GM21619 (cell line): Measurements from ENCODE around the gene UBA1.
"Not testable (repeated sequence)": the region's sequence is repeated elsewhere in the genome, so short reads cannot be mapped to it uniquely, and the experiment has no call there.

Experiments used
- ATAC-seq: cut with Tn5 transposase; IDR thresholded peaks from one replicate; pipeline ENCODE4 v1.9.1; 2021; ENCODE audit not compliant: unreplicated experiment

UBA1 gene

DNA sequence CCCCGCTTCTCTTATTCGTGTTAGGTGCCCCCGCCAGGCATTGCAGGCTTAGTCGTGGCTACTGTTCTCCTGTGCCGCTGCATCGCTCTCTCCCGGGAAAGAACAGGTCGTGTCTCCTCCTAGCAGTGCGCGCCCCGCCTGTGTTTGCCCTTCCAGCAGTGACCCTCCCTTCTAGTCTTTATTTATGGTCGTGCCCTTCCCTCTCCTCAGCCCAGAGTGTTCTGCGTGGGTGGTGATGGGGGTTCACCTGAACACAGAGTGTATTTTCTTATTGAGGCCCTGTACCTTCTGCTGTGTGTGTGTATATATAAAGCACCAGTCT lies 54.3 kb downstream of the UBA1 start:
- no peak for ATAC-seq

DNA sequence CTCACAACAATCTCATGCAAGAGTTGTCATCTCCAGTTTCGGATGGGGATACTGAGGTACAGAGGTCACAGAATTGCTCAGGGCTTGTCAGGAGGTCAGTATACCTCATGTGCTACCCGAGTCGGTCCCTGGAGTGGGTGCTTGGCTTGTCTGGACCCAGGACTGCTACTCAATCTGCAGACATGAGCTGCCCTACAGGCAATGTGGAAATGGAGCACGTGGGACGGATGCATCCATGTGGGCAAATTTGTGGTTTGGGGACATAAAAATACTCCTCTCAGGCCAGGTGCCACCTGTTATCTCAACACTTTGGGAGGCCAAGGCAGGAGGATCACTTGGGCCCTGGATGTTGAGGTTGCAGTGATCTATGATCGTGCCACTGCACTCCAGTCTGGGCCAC lies 54.9 kb downstream of the UBA1 start:
- ATAC-seq = no peak

DNA sequence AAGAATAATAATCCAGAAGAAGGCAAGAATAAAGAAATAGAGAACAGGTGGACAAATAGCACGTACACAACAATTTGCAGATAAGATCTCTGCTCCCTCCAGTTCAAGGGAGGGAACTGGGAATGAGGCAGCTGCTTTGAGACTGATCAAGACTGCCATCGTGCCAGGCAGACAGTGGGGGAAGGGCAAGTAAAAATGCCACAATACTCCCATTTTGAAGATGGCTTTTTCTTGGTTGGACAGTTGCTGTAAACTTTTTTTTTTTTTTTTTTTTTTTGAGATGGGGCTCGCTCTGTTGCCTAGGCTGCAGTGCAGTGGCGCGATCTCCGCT lies 56.4 kb downstream of the UBA1 start:
- ATAC-seq = no peak

DNA sequence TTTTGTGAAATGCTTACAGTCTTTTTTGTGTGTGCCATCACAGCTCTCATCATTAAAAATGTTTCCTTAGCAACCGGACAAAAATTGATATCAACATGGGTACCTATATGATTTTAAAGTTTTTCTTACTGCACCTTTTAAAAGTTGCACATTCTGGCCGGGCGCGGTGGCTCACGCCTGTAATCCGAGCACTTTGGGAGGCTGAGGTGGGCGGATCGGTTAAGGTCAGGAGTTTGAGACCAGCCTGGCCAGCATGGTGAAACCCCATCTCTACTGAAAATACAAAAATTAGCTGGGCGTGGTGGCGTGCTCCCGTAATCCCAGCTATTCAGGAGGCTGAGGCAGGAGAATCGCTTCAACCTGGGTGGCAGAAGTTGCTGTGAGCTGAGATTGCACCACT lies 64.0 kb downstream of the UBA1 start:
- ATAC-seq = not testable (repeated sequence)
